ENCODE results near the gene LYPD5. TPM values are rescaled to one million over a fixed set of nuclear protein-coding genes. Genes with fewer than 3 reads are reported as not detected.
"Not testable (repeated sequence)": the region's sequence is repeated elsewhere in the genome, so short reads cannot be mapped to it uniquely, and the experiment has no call there.

The LYPD5 gene
- total RNA-seq, 2 experiments from 2014 or later, result 0.86 to 1.2 TPM

- intact Hi-C loops (cut with DNase I, micrococcal nuclease), result no loop called here
- Mint-ChIP-seq H3K36me3 (ENCODE audit: low read depth) (peaks cover 54% of the 10 kb centered on the region), H3K27me3 (no peaks in the 10 kb centered on the region), H3K27ac (peak overlapping the region; percentile 94), H3K9me3 (ENCODE audit: low read depth) (no peaks in the 10 kb centered on the region), H3K4me1 (peaks cover 65% of the 10 kb centered on the region), H3K4me3 (peak overlapping the region; percentile 78)
- CTCF ChIA-PET, result interaction anchor here (0.6 to 5.0 kb wide), 9 partner anchors 8 to 34 kb away, joined by 3 to 55 read pairs (median 6); partner anchors contain the start of gene SMG9
- POLR2A ChIA-PET, result interaction anchor here (2.3 kb wide), 1 partner anchor 13 kb away, joined by 7 read pairs; no protein-coding TSS in a partner anchor
- ATAC-seq, result no peak
- DNase-seq, result peak; percentile 25
Observed at GRCh38 chr19:43778651-43779050, 23.6 kb downstream of the LYPD5 start.

- ChIA-PET CTCF (interaction anchor here (0.6 to 5.0 kb wide), 7 partner anchors 10 to 104 kb away, joined by 3 to 55 read pairs (median 3); partner anchors contain the start of gene SMG9), POLR2A (interaction anchor here (0.7 to 2.3 kb wide), 4 partner anchors 9 to 100 kb away, joined by 3 to 7 read pairs (median 5); no protein-coding TSS in a partner anchor)
- peak; percentile 11 for ATAC-seq
- peaks cover 68% of the 10 kb centered on the region for H3K36me3 Mint-ChIP-seq (ENCODE audit: low read depth)
- peak overlapping the region; percentile 78 for H3K4me3 Mint-ChIP-seq
- H3K9me3 Mint-ChIP-seq (ENCODE audit: low read depth), result no peaks in the 10 kb centered on the region
- H3K27me3 Mint-ChIP-seq, result no peaks in the 10 kb centered on the region
- H3K27ac Mint-ChIP-seq, result peak overlapping the region; percentile 94
- H3K4me1 Mint-ChIP-seq, result peaks cover 55% of the 10 kb centered on the region
- DNase-seq, result peak; percentile 60
- intact Hi-C loops (cut with DNase I, micrococcal nuclease), result loop anchor here in 1 of 2 experiments (1.0 kb wide), 1 partner anchor 12 kb away; no protein-coding TSS in a partner anchor
Observed at GRCh38 chr19:43777163-43777695, 25.0 kb downstream of the LYPD5 start.

- intact Hi-C loops (cut with DNase I, micrococcal nuclease), result loop anchor here in 1 of 2 experiments (1.0 kb wide), 1 partner anchor 11 kb away; no protein-coding TSS in a partner anchor
- ATAC-seq, result peak; percentile 51
- no peaks in the 10 kb centered on the region for H3K9me3 Mint-ChIP-seq (ENCODE audit: low read depth)
- ChIA-PET POLR2A (interaction anchor here (0.6 to 1.2 kb wide), 2 partner anchors 9 to 11 kb away, joined by 3 to 8 read pairs; no protein-coding TSS in a partner anchor), CTCF (interaction anchor here (0.9 to 5.0 kb wide), 5 partner anchors 10 to 31 kb away, joined by 3 to 55 read pairs (median 4); no protein-coding TSS in a partner anchor)
- no peaks in the 10 kb centered on the region for H3K27me3 Mint-ChIP-seq
- H3K27ac Mint-ChIP-seq, result peak overlapping the region; percentile 94
- DNase-seq, result peak; percentile 91
- H3K36me3 Mint-ChIP-seq (ENCODE audit: low read depth), result peaks cover 73% of the 10 kb centered on the region
- peaks cover 46% of the 10 kb centered on the region for H3K4me1 Mint-ChIP-seq
- H3K4me3 Mint-ChIP-seq, result peak overlapping the region; percentile 78
Observed at GRCh38 chr19:43776286-43776685, 26.0 kb downstream of the LYPD5 start.

GRCh38 chr19:43775299-43775890 is 26.9 kb downstream of the LYPD5 start:
- Mint-ChIP-seq H3K4me3 (no peak overlapping the region), H3K9me3 (ENCODE audit: low read depth) (no peaks in the 10 kb centered on the region), H3K36me3 (ENCODE audit: low read depth) (peaks cover 79% of the 10 kb centered on the region), H3K27ac (peak overlapping the region; percentile 53), H3K4me1 (peaks cover 42% of the 10 kb centered on the region), H3K27me3 (no peaks in the 10 kb centered on the region)
- intact Hi-C loops (cut with DNase I, micrococcal nuclease), result no loop called here
- ChIA-PET CTCF (interaction anchor here (0.7 to 5.0 kb wide), 4 partner anchors 9 to 219 kb away, joined by 3 to 55 read pairs (median 6); no protein-coding TSS in a partner anchor), POLR2A (interaction anchor here (0.6 to 1.2 kb wide), 3 partner anchors 10 to 835 kb away, joined by 3 to 8 read pairs (median 4); no protein-coding TSS in a partner anchor)
- ATAC-seq (no peak), DNase-seq (no peak)

- ATAC-seq; H3K27ac Mint-ChIP-seq; DNase-seq; POLR2A ChIA-PET; intact Hi-C loops (cut with DNase I, micrococcal nuclease); H3K27me3 Mint-ChIP-seq; H3K9me3 Mint-ChIP-seq (ENCODE audit: low read depth); H3K4me3 Mint-ChIP-seq: not testable (repeated sequence)
- peaks cover 45% of the 10 kb centered on the region for H3K4me1 Mint-ChIP-seq
- H3K36me3 Mint-ChIP-seq (ENCODE audit: low read depth), result peaks cover 84% of the 10 kb centered on the region
- CTCF ChIA-PET, result interaction anchor here (0.7 to 5.0 kb wide), 3 partner anchors 8 to 218 kb away, joined by 3 to 55 read pairs (median 7); no protein-coding TSS in a partner anchor
Observed at GRCh38 chr19:43774940-43775258, 27.3 kb downstream of the LYPD5 start.

GRCh38 chr19:43774103-43774939 is 27.9 kb downstream of the LYPD5 start:
- no peak overlapping the region for H3K4me3 Mint-ChIP-seq
- H3K27ac Mint-ChIP-seq, result no peak overlapping the region
- POLR2A ChIA-PET, result no interaction called here
- peaks cover 86% of the 10 kb centered on the region for H3K36me3 Mint-ChIP-seq (ENCODE audit: low read depth)
- H3K4me1 Mint-ChIP-seq, result peaks cover 40% of the 10 kb centered on the region
- CTCF ChIA-PET, result interaction anchor here (1.7 to 5.0 kb wide), 2 partner anchors 8 to 29 kb away, joined by 7 to 55 read pairs; no protein-coding TSS in a partner anchor
- ATAC-seq (no peak), DNase-seq (no peak)
- H3K27me3 Mint-ChIP-seq, result no peaks in the 10 kb centered on the region
- intact Hi-C loops (cut with DNase I, micrococcal nuclease), result no loop called here
- no peaks in the 10 kb centered on the region for H3K9me3 Mint-ChIP-seq (ENCODE audit: low read depth)

- H3K27ac Mint-ChIP-seq, result no peak overlapping the region
- H3K9me3 Mint-ChIP-seq (ENCODE audit: low read depth), result no peaks in the 10 kb centered on the region
- no peaks in the 10 kb centered on the region for H3K27me3 Mint-ChIP-seq
- intact Hi-C loops (cut with DNase I, micrococcal nuclease), result no loop called here
- peaks cover 86% of the 10 kb centered on the region for H3K36me3 Mint-ChIP-seq (ENCODE audit: low read depth)
- no peak for ATAC-seq
- no peak overlapping the region for H3K4me3 Mint-ChIP-seq
- peaks cover 40% of the 10 kb centered on the region for H3K4me1 Mint-ChIP-seq
- no peak for DNase-seq
- ChIA-PET POLR2A (no interaction called here), CTCF (no interaction called here)
Observed at GRCh38 chr19:43773725-43774102, 28.5 kb downstream of the LYPD5 start.

- H3K27ac Mint-ChIP-seq, result peak overlapping the region; percentile 35
- ChIA-PET POLR2A (no interaction called here), CTCF (interaction anchor here (1.6 to 6.9 kb wide), 3 partner anchors 10 to 24 kb away, joined by 9 to 94 read pairs (median 17); partner anchors contain the start of gene SMG9)
- DNase-seq (no peak), ATAC-seq (no peak)
- no peaks in the 10 kb centered on the region for H3K9me3 Mint-ChIP-seq (ENCODE audit: low read depth)
- intact Hi-C loops (cut with DNase I, micrococcal nuclease), result loop anchor here in 1 of 2 experiments (5.0 kb wide), 2 partner anchors 983 to 1692 kb away; partner anchors contain the start of gene ZNF574
- H3K36me3 Mint-ChIP-seq (ENCODE audit: low read depth), result peaks cover 86% of the 10 kb centered on the region
- no peak overlapping the region for H3K4me3 Mint-ChIP-seq
- peaks cover 50% of the 10 kb centered on the region for H3K4me1 Mint-ChIP-seq
- no peaks in the 10 kb centered on the region for H3K27me3 Mint-ChIP-seq
Observed at GRCh38 chr19:43769256-43769655, 33.0 kb downstream of the LYPD5 start.

GRCh38 chr19:43768273-43769050 is 33.8 kb downstream of the LYPD5 start:
- ATAC-seq (no peak), DNase-seq (no peak)
- peaks cover 57% of the 10 kb centered on the region for H3K4me1 Mint-ChIP-seq
- H3K9me3 Mint-ChIP-seq (ENCODE audit: low read depth), result no peaks in the 10 kb centered on the region
- peak overlapping the region; percentile 35 for H3K27ac Mint-ChIP-seq
- POLR2A ChIA-PET, result interaction anchor here (1.6 kb wide), 1 partner anchor 9 kb away, joined by 3 read pairs; no protein-coding TSS in a partner anchor
- peaks cover 86% of the 10 kb centered on the region for H3K36me3 Mint-ChIP-seq (ENCODE audit: low read depth)
- CTCF ChIA-PET, result interaction anchor here (0.5 to 6.9 kb wide), 5 partner anchors 8 to 1216 kb away, joined by 3 to 94 read pairs (median 17); partner anchors contain the start of gene SMG9
- no peaks in the 10 kb centered on the region for H3K27me3 Mint-ChIP-seq
- intact Hi-C loops (cut with DNase I, micrococcal nuclease), result loop anchor here in 1 of 2 experiments (5.0 kb wide), 2 partner anchors 984 to 1691 kb away; partner anchors contain the start of gene ZNF574
- no peak overlapping the region for H3K4me3 Mint-ChIP-seq

- CTCF ChIA-PET, result interaction anchor here (0.6 to 6.9 kb wide), 7 partner anchors 9 to 212 kb away, joined by 3 to 94 read pairs (median 5); partner anchors contain the start of gene SMG9
- intact Hi-C loops (cut with DNase I, micrococcal nuclease), result loop anchor here in 1 of 2 experiments (5.0 kb wide), 2 partner anchors 984 to 1691 kb away; partner anchors contain the start of gene ZNF574
- no peak for DNase-seq
- H3K4me1 Mint-ChIP-seq, result peaks cover 63% of the 10 kb centered on the region
- H3K4me3 Mint-ChIP-seq, result no peak overlapping the region
- H3K27ac Mint-ChIP-seq, result peak overlapping the region; percentile 97
- no peaks in the 10 kb centered on the region for H3K27me3 Mint-ChIP-seq
- ATAC-seq, result no peak
- H3K9me3 Mint-ChIP-seq (ENCODE audit: low read depth), result no peaks in the 10 kb centered on the region
- POLR2A ChIA-PET, result interaction anchor here (1.6 to 3.3 kb wide), 2 partner anchors 10 to 13 kb away, joined by 3 to 41 read pairs; partner anchors contain the start of gene SMG9
- peaks cover 84% of the 10 kb centered on the region for H3K36me3 Mint-ChIP-seq (ENCODE audit: low read depth)
Observed at GRCh38 chr19:43767818-43768217, 34.4 kb downstream of the LYPD5 start.

Data from activated CD4-positive, alpha-beta T cell treated with anti-CD3 and anti-CD28 coated beads for 36 hours (primary cell).